Measurements from ENCODE around the gene ALX4. TPM values are rescaled to one million over a fixed set of nuclear protein-coding genes. Genes with fewer than 3 reads are reported as not detected.

ALX4 gene
- total and polyA plus RNA-seq, 2 of the 8 experiments (the other 6 are each of a cell fraction or from before 2014, with no cell fraction given): not detected

DNA sequence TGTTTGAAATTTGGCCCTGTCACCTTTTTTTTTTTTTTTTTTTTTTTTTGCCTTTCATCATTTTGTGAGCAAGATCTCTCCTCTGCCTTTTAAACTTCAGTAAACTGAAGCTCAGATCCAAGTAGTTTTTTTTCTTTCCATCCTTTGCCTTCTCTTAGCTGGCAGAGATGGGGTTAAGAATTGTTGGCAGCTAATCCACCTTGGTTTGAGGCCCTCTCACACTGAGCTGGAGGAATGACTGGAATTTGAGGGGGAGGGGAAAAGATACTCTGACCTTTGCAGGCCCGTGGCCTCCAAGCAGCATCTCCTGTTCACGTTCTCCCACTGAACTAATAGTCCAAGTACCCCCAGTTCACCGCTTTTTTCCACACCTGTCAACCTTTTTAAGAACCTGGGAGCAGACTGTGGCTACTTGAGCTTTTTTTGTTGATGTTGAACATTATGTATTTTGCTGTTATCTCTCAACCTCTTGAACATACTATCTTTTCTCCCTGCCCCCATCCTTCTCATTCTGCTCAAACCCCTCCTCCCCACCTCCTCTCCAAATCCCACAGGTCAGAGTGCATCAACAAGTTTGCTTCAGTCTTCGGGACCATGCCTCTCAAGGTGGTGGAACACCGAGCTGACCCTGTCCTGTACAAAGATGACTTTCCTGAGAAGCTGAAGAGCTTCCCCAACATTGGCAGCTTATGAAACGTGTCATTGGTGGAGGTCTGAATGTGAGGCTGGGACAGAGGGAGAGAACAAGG is 66.2 kb downstream of the ALX4 start:
- Histone ChIP-seq H4K20me1 (replicated peaks in 1 of 2; ENCODE audit: control insufficient read depth in 1 of 2, insufficient read depth in 2 of 2, low read length in 2 of 2) (no peaks in the 10 kb centered on the region), H3K18ac (ENCODE audit: extremely low read depth, low read length) (peak overlapping the region; percentile 88), H2BK120ac (replicated peaks; ENCODE audit: low read depth, low read length) (peak overlapping the region; percentile 77), H3K79me1 (ENCODE audit: low read depth, low read length) (no peaks in the 10 kb centered on the region), H4K8ac (ENCODE audit: extremely low read depth, insufficient read depth, low read length) (no peak overlapping the region; the same call in 1 of the 2 replicates), H2BK15ac (ENCODE audit: low read length) (0 out of 2 replicates have a peak overlapping the region, but pooled peaks have one; percentile 55), H3K4me2 (ENCODE audit: insufficient read depth in 1 of 2, low read depth in 2 of 2, low read length in 2 of 2) (peak overlapping the region; percentile 60 to 67), H3K4me3 (ENCODE audit: extremely low read depth in 1 of 4, insufficient read depth in 2 of 4, low read depth in 3 of 4, low read length in 4 of 4) (peak overlapping the region in 3 of 4 experiments; percentile 9 to 39 (median 36); a peak in 3 of 8 replicates), H2BK20ac (ENCODE audit: low read length) (peak overlapping the region; percentile 98), H2BK5ac (ENCODE audit: low read depth, low read length) (peak overlapping the region; percentile 84), H3K27me3 (replicated peaks in 1 of 4; ENCODE audit: control insufficient read depth in 3 of 4, extremely low read depth in 1 of 4, insufficient read depth in 3 of 4, low read length in 3 of 4) (no peaks in the 10 kb centered on the region), H2AK5ac (ENCODE audit: low read depth, low read length) (peak overlapping the region; percentile 14; the same call in 1 of the 2 replicates), H3K23me2 (ENCODE audit: low read depth, low read length) (no peaks in the 10 kb centered on the region), H3K36me3 (ENCODE audit: control insufficient read depth in 2 of 4, insufficient read depth in 4 of 4, low read length in 3 of 4) (peaks cover 0 to 9% (median 0%) of the 10 kb centered on the region in 4 experiments; a peak in 1 of 8 replicates), H4K5ac (ENCODE audit: insufficient read length, low read depth, low read length) (peak overlapping the region; percentile 46), H3K79me2 (ENCODE audit: control insufficient read depth in 1 of 2, insufficient read depth in 2 of 2, low read length in 2 of 2) (no peaks in the 10 kb centered on the region), H3K9me3 (ENCODE audit: insufficient read depth in 2 of 2, low read depth in 1 of 2, low read length in 1 of 2) (no peaks in the 10 kb centered on the region), H4K91ac (replicated peaks; ENCODE audit: insufficient read length, low read length) (peak overlapping the region; percentile 91), H3K4ac (replicated peaks; ENCODE audit: insufficient read length, low read depth, low read length) (no peak overlapping the region), H3K23ac (ENCODE audit: insufficient read length) (no peak overlapping the region), H3K27ac (ENCODE audit: low read depth, low read length) (peak overlapping the region; percentile 80), H3K4me1 (replicated peaks in 1 of 4; ENCODE audit: control insufficient read depth in 3 of 4, insufficient read depth in 4 of 4, low read length in 3 of 4) (peaks cover 11 to 23% (median 16%) of the 10 kb centered on the region in 4 experiments), H3K56ac (replicated peaks; ENCODE audit: insufficient read length, low read depth, low read length) (no peak overlapping the region), H3K9ac (replicated peaks in 1 of 4; ENCODE audit: extremely low read depth in 1 of 4, low read depth in 3 of 4, low read length in 3 of 4) (peak overlapping the region in 1 of 4 experiments; percentile 13; a peak in 3 of 7 replicates), H2AFZ (ENCODE audit: low read length) (no peak overlapping the region), H2BK12ac (ENCODE audit: low read depth, low read length) (peak overlapping the region; percentile 63), H3K14ac (ENCODE audit: insufficient read length) (no peak overlapping the region)
- DNase-seq (ENCODE audit: low read depth in 1 of 2, low spot score in 2 of 2) (peak in 1 of 2 experiments; percentile 56), FAIRE-seq (peak; percentile 95)
- ChIA-PET CTCF (ENCODE audit: partially characterized antibody) (interaction anchor here (0.6 to 2.1 kb wide), 11 partner anchors 8 to 151 kb away, joined by 3 to 6 read pairs (median 3); no protein-coding TSS in a partner anchor), POLR2A (ENCODE audit: partially characterized antibody) (interaction anchor here (1.0 to 2.2 kb wide), 4 partner anchors 8 to 77 kb away, joined by 3 to 7 read pairs (median 4); no protein-coding TSS in a partner anchor)
- WGBS, 2 experiments (ENCODE audit: extremely low coverage in 1 of 2, insufficient coverage in 1 of 2, insufficient read length in 1 of 2, insufficient replicate concordance in 2 of 2, low coverage in 1 of 2, low lambda C conversion rate in 2 of 2, missing lambda C conversion rate in 1 of 2): 40% methylated on average over 6 of the region's 6 CpGs; no CpG with 5 or more reads in 1 of the 2 experiments
- TF ChIP-seq NRF1 (IDR thresholded peaks at IDR 0.05; ENCODE audit: low read depth, low read length): no peak
- peak; percentile 100 for TF ChIP-seq TEAD4 (IDR thresholded peaks at IDR 0.05; ENCODE audit: low read depth, low read length)
- peak; percentile 23 to 40 for TF ChIP-seq RAD21 (IDR thresholded peaks at IDR 0.05 in 1 of 2, conservative IDR thresholded peaks at IDR 0.05 in 1 of 2; ENCODE audit: low read depth in 2 of 2, low read length in 2 of 2)
- TF ChIP-seq CREB1 (IDR thresholded peaks at IDR 0.05): no peak
- TF ChIP-seq PHF8 (conservative IDR thresholded peaks at IDR 0.05; ENCODE audit: low read depth, low read length): no peak
- TF ChIP-seq SIN3A (conservative IDR thresholded peaks at IDR 0.05 in 1 of 2, IDR thresholded peaks at IDR 0.05 in 1 of 2; ENCODE audit: low read depth in 1 of 2, low read length in 2 of 2): no peak
- 0 out of 2 replicates have a peak, but pooled peaks have one; percentile 56 for TF ChIP-seq POU5F1 (IDR thresholded peaks at IDR 0.05; ENCODE audit: low read depth, low read length)
- peak; percentile 83 for TF ChIP-seq EGR1 (IDR thresholded peaks at IDR 0.05; ENCODE audit: borderline replicate concordance, low read depth, low read length)
- peak; percentile 53; the same call in 1 of the 2 replicates for TF ChIP-seq TAF1 (IDR thresholded peaks at IDR 0.05; ENCODE audit: low read depth, low read length)
- 0 out of 4 replicates have a peak, but pooled peaks have one; percentile 39 to 79 for TF ChIP-seq HDAC2 (IDR thresholded peaks at IDR 0.05; ENCODE audit: borderline replicate concordance in 1 of 2, low read depth in 2 of 2, low read length in 2 of 2)
